Measurements from ENCODE around the gene DLK1. TPM values are rescaled to one million over a fixed set of nuclear protein-coding genes. Genes with fewer than 3 reads are reported as not detected.
A peak's percentile ranks its signal among the peaks of the same experiment; 100 is the strongest.

Gene DLK1
- total and polyA plus RNA-seq, 8 donors = 7.7 to 65.5 (median 15.2) TPM

DNA sequence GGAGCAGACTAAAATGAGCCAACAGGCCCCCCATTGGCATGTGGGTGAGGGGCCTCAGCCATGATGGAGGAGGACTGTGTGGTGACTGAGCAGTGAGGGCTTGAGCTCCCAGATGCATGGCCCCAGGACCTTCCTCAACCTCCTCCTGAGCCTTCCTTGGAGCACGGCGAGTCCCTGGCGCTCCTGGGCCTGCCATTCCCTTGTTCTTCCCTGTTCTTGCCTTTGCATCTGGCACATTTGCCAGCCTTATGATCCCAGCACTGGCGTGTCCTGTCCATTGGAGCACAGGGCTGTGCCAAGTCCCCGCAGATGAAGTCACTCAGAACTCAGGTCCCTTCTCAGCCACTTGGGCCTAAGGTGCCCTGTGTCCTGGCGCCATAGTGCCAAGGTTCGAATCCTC is 58.9 kb downstream of the DLK1 start:
- H3K27ac ChIP-seq = no peak overlapping the region
- no peak for FAIRE-seq
- no peaks in the 10 kb centered on the region for H3K27me3 ChIP-seq
- H3K4me3 ChIP-seq = no peak overlapping the region
- H3K36me3 ChIP-seq = no peaks in the 10 kb centered on the region
- no peaks in the 10 kb centered on the region for H3K9me3 ChIP-seq
- TF ChIP-seq CTCF (IDR thresholded peaks at IDR 0.05) = no peak
- H3K4me1 ChIP-seq = no peaks in the 10 kb centered on the region
- 87 to 96% methylated on average over 7 of the region's 7 CpGs for WGBS, 2 donors
- ATAC-seq = no peak
- DNase-seq = peak in 1 of 6 donors; percentile 28
- intact Hi-C loops (cut with DNase I) = no loop called here

GRCh38 chr14:100786131-100786530 is 59.4 kb downstream of the DLK1 start:
- no peak overlapping the region for H3K4me3 ChIP-seq
- no peaks in the 10 kb centered on the region for H3K4me1 ChIP-seq
- intact Hi-C loops (cut with DNase I) = no loop called here
- peak in 1 of 6 donors; percentile 33 for DNase-seq
- H3K27me3 ChIP-seq = no peaks in the 10 kb centered on the region
- no peak for FAIRE-seq
- no peaks in the 10 kb centered on the region for H3K9me3 ChIP-seq
- no peak overlapping the region for H3K27ac ChIP-seq
- H3K36me3 ChIP-seq = no peaks in the 10 kb centered on the region
- 68 to 75% methylated on average over 11 of the region's 11 CpGs for WGBS, 2 donors
- no peak for TF ChIP-seq CTCF (IDR thresholded peaks at IDR 0.05)
- ATAC-seq = no peak

DNA sequence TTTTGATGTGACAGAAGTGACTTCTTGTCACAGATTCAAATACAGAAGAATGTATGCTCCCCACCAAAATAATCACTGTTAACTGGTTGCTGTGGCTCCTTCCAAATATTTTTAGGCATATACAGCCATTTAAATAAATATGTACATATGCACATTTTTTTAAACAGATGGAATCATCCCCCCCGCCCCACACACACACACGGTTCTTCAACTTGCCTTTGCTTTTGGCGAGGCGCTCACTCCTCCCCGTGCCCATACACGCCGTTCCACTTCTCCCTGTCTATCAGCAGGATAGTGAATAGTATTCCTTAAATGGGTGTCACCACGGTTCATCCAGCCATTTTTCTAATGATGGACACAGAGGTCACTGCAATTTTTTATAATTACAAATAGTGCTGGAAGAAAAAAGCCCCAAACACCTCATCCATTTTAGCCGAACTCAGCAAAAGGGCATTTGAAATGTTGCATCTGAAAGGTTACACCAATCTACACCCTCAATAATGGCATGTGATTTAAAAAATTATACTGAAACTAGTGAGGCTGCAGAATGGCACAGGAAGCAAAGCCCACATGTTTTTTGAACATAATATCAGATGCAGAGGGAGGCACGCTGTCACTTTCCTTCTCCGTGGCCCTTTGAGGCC is 60.0 kb downstream of the DLK1 start:
- intact Hi-C loops (cut with DNase I) = no loop called here

GRCh38 chr14:100787659-100788058 is 61.0 kb downstream of the DLK1 start:
- intact Hi-C loops (cut with DNase I) = no loop called here
- H3K4me1 ChIP-seq = no peaks in the 10 kb centered on the region
- 87 to 89% methylated on average over 14 of the region's 14 CpGs for WGBS, 2 donors
- ATAC-seq (no peak), FAIRE-seq (no peak), DNase-seq (no peak)
- no peaks in the 10 kb centered on the region for H3K36me3 ChIP-seq
- no peaks in the 10 kb centered on the region for H3K27me3 ChIP-seq
- H3K27ac ChIP-seq = no peak overlapping the region
- H3K9me3 ChIP-seq = no peaks in the 10 kb centered on the region
- TF ChIP-seq CTCF (IDR thresholded peaks at IDR 0.05) = no peak
- H3K4me3 ChIP-seq = no peak overlapping the region

More for the DNA sequence above, 60.0 kb downstream of the DLK1 start:
- DNase-seq (no peak), ATAC-seq (no peak), FAIRE-seq (no peak)
- TF ChIP-seq CTCF (IDR thresholded peaks at IDR 0.05) = no peak
- Histone ChIP-seq H3K4me3 (no peak overlapping the region), H3K27ac (no peak overlapping the region), H3K4me1 (no peaks in the 10 kb centered on the region), H3K9me3 (no peaks in the 10 kb centered on the region), H3K36me3 (no peaks in the 10 kb centered on the region), H3K27me3 (no peaks in the 10 kb centered on the region)
- 79 to 85% methylated on average over 11 of the region's 11 CpGs for WGBS, 2 donors

Other genes with a start within 250 kb of the DLK1 start
- gene BEGAIN, start 139.5 kb upstream of the DLK1 start, total RNA-seq = 10 to 100 TPM in 4 of 6 donors, 1 to 10 TPM in 2; 9.1 to 18.2 (median 13.2) TPM
- gene BEGAIN, start 139.5 kb upstream of the DLK1 start, polyA plus RNA-seq = 10 to 100 TPM; 20.5 to 32.2 TPM
- gene MEG3, start 99.2 kb downstream of the DLK1 start, total RNA-seq = 100 to 1,000 TPM in 5 of 6 donors, 10 to 100 TPM in 1; 78.8 to 726 (median 175) TPM
- 1,000 to 10,000 TPM; 1,023 to 1,150 TPM for gene MEG3, start 99.2 kb downstream of the DLK1 start, polyA plus RNA-seq
- gene RTL1, start 176.8 kb downstream of the DLK1 start, total RNA-seq = under 1 TPM in 3 of 6 donors, not detected in 3; 0.03 TPM
- gene RTL1, start 176.8 kb downstream of the DLK1 start, polyA plus RNA-seq = under 1 TPM; 0.02 to 0.80 TPM

Data from pancreas (tissue), 10 donors.